Mucosa of rectum (tissue), 2 donors: Measurements from ENCODE around the gene TYMP.

ENCODE experiments used
- H3K27ac ChIP-seq, 2 donors: one replicate each; pipeline ENCODE4 v1.7.0; 2013; ENCODE audit warnings: inconsistent platforms in 2 of 2, low read depth in 2 of 2, low read length in 2 of 2
- H3K27me3 ChIP-seq, 2 donors: one replicate each; pipeline ENCODE4 v1.7.0; 2013; ENCODE audit warnings: low read length in 2 of 2; ENCODE audit not compliant: control insufficient read depth in 2 of 2, insufficient read depth in 2 of 2
- H3K36me3 ChIP-seq, 2 donors: one replicate each; pipeline ENCODE4 v1.7.0; 2013; ENCODE audit warnings: low read length in 2 of 2; ENCODE audit not compliant: control insufficient read depth in 2 of 2, insufficient read depth in 2 of 2
- H3K4me1 ChIP-seq, 2 donors: one replicate each; pipeline ENCODE4 v1.7.0; 2013; ENCODE audit warnings: low read length in 2 of 2, mild to moderate bottlenecking in 1 of 2; ENCODE audit not compliant: control insufficient read depth in 2 of 2, insufficient read depth in 2 of 2
- H3K4me3 ChIP-seq, 2 donors: one replicate each; pipeline ENCODE4 v1.7.0; 2013; ENCODE audit warnings: low read length in 2 of 2
- H3K9ac ChIP-seq, 2 donors: one replicate each; pipeline ENCODE4 v1.7.0; 2013; ENCODE audit warnings: low read length in 2 of 2, low read depth in 1 of 2, mild to moderate bottlenecking in 1 of 2
- H3K9me3 ChIP-seq, 2 donors: one replicate each; pipeline ENCODE4 v1.7.0; 2013; ENCODE audit warnings: low read length in 2 of 2; ENCODE audit not compliant: control insufficient read depth in 2 of 2
- donor health status: healthy.
- donor health status: Normal muscosa, but diverticular disease.

Gene TYMP

GRCh38 chr22:50548921-50549790 lies 19.3 kb upstream of the TYMP start:
- Histone ChIP-seq H3K36me3 (no peaks in the 10 kb centered on the region), H3K27me3 (peaks cover 10 to 13% of the 10 kb centered on the region in 2 donors), H3K27ac (no peak overlapping the region), H3K4me3 (peak overlapping the region; percentile 35 to 50), H3K9me3 (no peaks in the 10 kb centered on the region), H3K4me1 (peaks cover 8 to 11% of the 10 kb centered on the region in 2 donors), H3K9ac (peak overlapping the region in 1 of 2 donors; percentile 12)

GRCh38 chr22:50548040-50548920 lies 18.5 kb upstream of the TYMP start:
- Histone ChIP-seq H3K27me3 (peaks cover 10 to 13% of the 10 kb centered on the region in 2 donors), H3K4me3 (peak overlapping the region; percentile 35 to 50), H3K9ac (peak overlapping the region in 1 of 2 donors; percentile 21), H3K27ac (no peak overlapping the region), H3K4me1 (peaks cover 8 to 14% of the 10 kb centered on the region in 2 donors), H3K9me3 (no peaks in the 10 kb centered on the region), H3K36me3 (no peaks in the 10 kb centered on the region)

GRCh38 chr22:50547263-50547985 lies 17.6 kb upstream of the TYMP start:
- H3K4me1 ChIP-seq, result peaks cover 8 to 14% of the 10 kb centered on the region in 2 donors
- H3K36me3 ChIP-seq, result no peaks in the 10 kb centered on the region
- no peak overlapping the region for H3K9ac ChIP-seq
- no peak overlapping the region for H3K27ac ChIP-seq
- no peaks in the 10 kb centered on the region for H3K9me3 ChIP-seq
- peaks cover 10 to 13% of the 10 kb centered on the region in 2 donors for H3K27me3 ChIP-seq
- no peak overlapping the region for H3K4me3 ChIP-seq

GRCh38 chr22:50546326-50547262 lies 16.8 kb upstream of the TYMP start:
- H3K4me3 ChIP-seq, result no peak overlapping the region
- no peaks in the 10 kb centered on the region for H3K9me3 ChIP-seq
- H3K27ac ChIP-seq, result no peak overlapping the region
- H3K4me1 ChIP-seq, result peaks cover 8 to 14% of the 10 kb centered on the region in 2 donors
- peaks cover 10 to 13% of the 10 kb centered on the region in 2 donors for H3K27me3 ChIP-seq
- H3K9ac ChIP-seq, result no peak overlapping the region
- no peaks in the 10 kb centered on the region for H3K36me3 ChIP-seq

GRCh38 chr22:50545522-50546325 lies 15.9 kb upstream of the TYMP start, which contains the start of gene KLHDC7B:
TSS of gene KLHDC7B (plus strand) at chr22:50545899. CDS start at chr22:50546244, 345 bp downstream.
- H3K36me3 ChIP-seq, result no peaks in the 10 kb centered on the region
- H3K4me1 ChIP-seq, result peaks cover 8 to 14% of the 10 kb centered on the region in 2 donors
- no peaks in the 10 kb centered on the region for H3K9me3 ChIP-seq
- H3K4me3 ChIP-seq, result no peak within 1 kb of the TSS
- peaks cover 10 to 13% of the 10 kb centered on the region in 2 donors for H3K27me3 ChIP-seq
- H3K9ac ChIP-seq, result peak within 1 kb of the TSS; percentile 32 to 71
- H3K27ac ChIP-seq, result peak within 1 kb of the TSS; percentile 45 to 65

- H3K9me3 ChIP-seq, result no peaks in the 10 kb centered on the region
- H3K36me3 ChIP-seq, result no peaks in the 10 kb centered on the region
- peak overlapping the region; percentile 45 to 65 for H3K27ac ChIP-seq
- H3K4me1 ChIP-seq, result peaks cover 12 to 15% of the 10 kb centered on the region in 2 donors
- peak overlapping the region; percentile 32 to 71 for H3K9ac ChIP-seq
- H3K27me3 ChIP-seq, result peaks cover 8 to 13% of the 10 kb centered on the region in 2 donors
- H3K4me3 ChIP-seq, result no peak overlapping the region
These were observed 15.0 kb upstream of the TYMP start for GRCh38 chr22:50544746-50545253.

GRCh38 chr22:50544078-50544745 lies 14.4 kb upstream of the TYMP start:
- H3K36me3 ChIP-seq, result no peaks in the 10 kb centered on the region
- H3K27ac ChIP-seq, result peak overlapping the region; percentile 45 to 65
- no peaks in the 10 kb centered on the region for H3K9me3 ChIP-seq
- peaks cover 5 to 13% of the 10 kb centered on the region in 2 donors for H3K27me3 ChIP-seq
- peak overlapping the region; percentile 24 to 60 for H3K4me3 ChIP-seq
- peak overlapping the region; percentile 52 to 71 for H3K9ac ChIP-seq
- peaks cover 15 to 16% of the 10 kb centered on the region in 2 donors for H3K4me1 ChIP-seq

GRCh38 chr22:50542416-50542927 lies 12.7 kb upstream of the TYMP start:
- Histone ChIP-seq H3K9me3 (no peaks in the 10 kb centered on the region), H3K9ac (no peak overlapping the region), H3K4me3 (no peak overlapping the region), H3K4me1 (peaks cover 20 to 25% of the 10 kb centered on the region in 2 donors), H3K36me3 (no peaks in the 10 kb centered on the region), H3K27ac (peak overlapping the region; percentile 32 to 80), H3K27me3 (peaks cover 0 to 7% of the 10 kb centered on the region in 2 donors)
